Smooth muscle cell (in vitro differentiated cells): ENCODE results near the gene RIPOR3. TPM values are rescaled to one million over a fixed set of nuclear protein-coding genes. Genes with fewer than 3 reads are reported as not detected.

Experiments used
- DNase-seq: peaks from one replicate; lab custom pipeline; 2025; ENCODE audit not compliant: unreplicated experiment; lab: John Stamatoyannopoulos, UW
- H2AFZ ChIP-seq: fragments of 200-600 bp; sonication (generic); 2 replicates; pipeline ENCODE4 v1.6.0; 2016; ENCODE audit warnings: antibody characterized with exemption, low read depth, mild to moderate bottlenecking
- H3F3A ChIP-seq: fragments of 200-600 bp; sonication (generic); 2 replicates; pipeline ENCODE4 v1.6.0; 2017; ENCODE audit warnings: antibody characterized with exemption, low read depth
- H3K27ac ChIP-seq: fragments of 200-600 bp; sonication (generic); 2 replicates; pipeline ENCODE4 v1.5.1; 2016; ENCODE audit warnings: low read depth, mild to moderate bottlenecking
- H3K27me3 ChIP-seq: fragments of 200-600 bp; sonication (generic); 2 replicates; pipeline ENCODE4 v1.6.1; 2016; ENCODE audit warnings: low read depth, mild to moderate bottlenecking
- H3K36me3 ChIP-seq: fragments of 200-600 bp; sonication (generic); 2 replicates; pipeline ENCODE4 v1.5.1; 2016; ENCODE audit warnings: low read depth
- H3K4me1 ChIP-seq: fragments of 200-600 bp; sonication (generic); 2 replicates; pipeline ENCODE4 v1.5.1; 2016; ENCODE audit warnings: low read depth
- H3K4me2 ChIP-seq: fragments of 200-600 bp; sonication (generic); 2 replicates; pipeline ENCODE4 v1.6.0; 2016; ENCODE audit warnings: mild to moderate bottlenecking
- H3K4me3 ChIP-seq: fragments of 200-600 bp; sonication (generic); 2 replicates; pipeline ENCODE4 v1.5.1; 2016; ENCODE audit warnings: mild to moderate bottlenecking
- H3K79me2 ChIP-seq: fragments of 200-600 bp; sonication (generic); 2 replicates; pipeline ENCODE4 v1.6.0; 2016; ENCODE audit warnings: low read depth, mild to moderate bottlenecking
- H3K9ac ChIP-seq: fragments of 200-600 bp; sonication (generic); 2 replicates; pipeline ENCODE4 v1.6.0; 2016; ENCODE audit warnings: low read depth
- H3K9me3 ChIP-seq: fragments of 200-600 bp; sonication (generic); replicated peaks from 2 replicates; pipeline ENCODE4 v1.5.1; 2016; ENCODE audit warnings: low read depth
- H4K20me1 ChIP-seq: fragments of 200-600 bp; sonication (generic); 2 replicates; pipeline ENCODE4 v1.6.0; 2016; ENCODE audit warnings: low read depth
- WGBS: methylation state at CpG from one replicate; pipeline ENCODE4 v1.1.7; 2016; ENCODE audit warnings: low lambda C conversion rate; 5-methylcytosine and 5-hydroxymethylcytosine counted together
- polyA plus RNA-seq: library from polyadenylated mRNA; unstranded; fragments of >200 nt; fragmentation: Nextera tagmentation; extraction: Ambion mirVana; gene quantifications from 2 replicates; pipeline ENCODE4 v1.2.1, GENCODE V29; 2016
- total RNA-seq: library from RNA; depleted of rRNA; stranded (reverse); fragments of >200 nt; gene quantifications from 2 replicates; pipeline ENCODE4 v1.2.3, GENCODE V29; 2014
- TF ChIP-seq, protein P1 (sequence below): fragments of 200-600 bp; sonication (generic); IDR thresholded peaks from 2 replicates; pipeline ENCODE4 v1.5.1; 2017; ENCODE audit warnings: borderline replicate concordance, mild to moderate bottlenecking, antibody characterized with exemption; ENCODE audit not compliant: insufficient read depth, poor library complexity, severe bottlenecking

RIPOR3 gene
- total and polyA plus RNA-seq, 2 experiments from 2014 or later, result 0.18 to 1.2 TPM

DNA sequence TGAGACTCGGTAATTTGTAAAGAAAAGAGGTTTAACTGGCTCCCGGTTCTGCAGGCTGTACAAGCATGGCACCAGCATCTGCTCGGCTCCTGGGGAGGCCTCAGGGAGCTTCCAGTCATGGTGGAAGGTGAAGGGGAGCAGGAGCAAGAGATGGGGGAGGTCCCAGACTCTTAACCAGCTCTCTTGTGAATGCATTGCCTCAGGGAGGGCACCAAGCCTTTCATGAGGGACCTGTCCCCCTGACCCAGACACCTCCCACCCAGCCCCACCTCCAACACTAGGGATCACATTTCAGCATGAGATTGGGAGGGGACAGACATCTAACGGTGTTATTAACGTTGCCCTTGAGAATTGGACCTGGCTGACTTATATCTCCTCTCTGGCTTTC, 112.6 kb downstream of the RIPOR3 start:
- DNase-seq, result no peak
- Histone ChIP-seq H3F3A (no peaks in the 10 kb centered on the region), H3K4me2 (no peak overlapping the region), H3K4me3 (no peak overlapping the region), H3K9ac (no peak overlapping the region), H4K20me1 (peaks cover 48% of the 10 kb centered on the region), H2AFZ (no peak overlapping the region), H3K4me1 (no peaks in the 10 kb centered on the region), H3K27ac (no peak overlapping the region), H3K36me3 (peaks cover 4% of the 10 kb centered on the region), H3K27me3 (no peaks in the 10 kb centered on the region), H3K9me3 (no peaks in the 10 kb centered on the region), H3K79me2 (no peaks in the 10 kb centered on the region)
- TF ChIP-seq, protein P1, sequence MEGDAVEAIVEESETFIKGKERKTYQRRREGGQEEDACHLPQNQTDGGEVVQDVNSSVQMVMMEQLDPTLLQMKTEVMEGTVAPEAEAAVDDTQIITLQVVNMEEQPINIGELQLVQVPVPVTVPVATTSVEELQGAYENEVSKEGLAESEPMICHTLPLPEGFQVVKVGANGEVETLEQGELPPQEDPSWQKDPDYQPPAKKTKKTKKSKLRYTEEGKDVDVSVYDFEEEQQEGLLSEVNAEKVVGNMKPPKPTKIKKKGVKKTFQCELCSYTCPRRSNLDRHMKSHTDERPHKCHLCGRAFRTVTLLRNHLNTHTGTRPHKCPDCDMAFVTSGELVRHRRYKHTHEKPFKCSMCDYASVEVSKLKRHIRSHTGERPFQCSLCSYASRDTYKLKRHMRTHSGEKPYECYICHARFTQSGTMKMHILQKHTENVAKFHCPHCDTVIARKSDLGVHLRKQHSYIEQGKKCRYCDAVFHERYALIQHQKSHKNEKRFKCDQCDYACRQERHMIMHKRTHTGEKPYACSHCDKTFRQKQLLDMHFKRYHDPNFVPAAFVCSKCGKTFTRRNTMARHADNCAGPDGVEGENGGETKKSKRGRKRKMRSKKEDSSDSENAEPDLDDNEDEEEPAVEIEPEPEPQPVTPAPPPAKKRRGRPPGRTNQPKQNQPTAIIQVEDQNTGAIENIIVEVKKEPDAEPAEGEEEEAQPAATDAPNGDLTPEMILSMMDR, result no peak
- WGBS, result 88% methylated on average over 5 of the region's 5 CpGs

DNA sequence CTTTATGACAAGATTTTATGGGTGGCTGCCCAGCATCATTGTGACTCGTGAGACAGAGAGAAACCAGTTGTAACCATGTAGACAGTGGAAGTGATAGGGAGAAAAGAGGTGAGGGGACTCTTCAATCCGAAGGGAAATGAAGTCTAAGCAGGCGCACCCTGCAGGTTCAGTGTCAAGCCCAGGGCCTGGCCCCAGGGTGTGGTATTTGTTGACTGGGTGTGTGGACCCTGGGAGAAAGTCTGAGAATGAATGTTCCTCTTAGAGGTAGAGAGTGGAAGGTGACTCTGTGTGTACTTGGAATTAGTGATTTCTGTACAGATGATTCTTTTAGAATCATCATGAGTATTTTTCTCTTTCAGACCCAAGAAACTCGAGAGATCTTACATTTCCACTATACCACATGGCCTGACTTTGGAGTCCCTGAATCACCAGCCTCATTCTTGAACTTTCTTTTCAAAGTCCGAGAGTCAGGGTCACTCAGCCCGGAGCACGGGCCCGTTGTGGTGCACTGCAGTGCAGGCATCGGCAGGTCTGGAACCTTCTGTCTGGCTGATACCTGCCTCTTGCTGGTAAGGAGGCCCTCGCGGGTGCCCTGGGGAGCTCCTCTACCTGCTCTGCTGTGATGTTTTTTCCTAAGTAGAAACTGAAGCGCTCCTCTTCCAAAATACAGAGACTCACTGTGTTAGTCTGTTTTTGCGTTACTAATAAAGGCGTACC, 113.1 kb downstream of the RIPOR3 start:
- TF ChIP-seq, protein P1, result no peak
- Histone ChIP-seq H3K4me3 (no peak overlapping the region), H3K9ac (no peak overlapping the region), H3K36me3 (peaks cover 4% of the 10 kb centered on the region), H3F3A (no peaks in the 10 kb centered on the region), H4K20me1 (peaks cover 51% of the 10 kb centered on the region), H3K79me2 (no peaks in the 10 kb centered on the region), H3K27me3 (no peaks in the 10 kb centered on the region), H3K27ac (no peak overlapping the region), H3K4me1 (no peaks in the 10 kb centered on the region), H3K9me3 (no peaks in the 10 kb centered on the region), H2AFZ (no peak overlapping the region), H3K4me2 (no peak overlapping the region)
- DNase-seq, result no peak
- 89% methylated on average over 14 of the region's 14 CpGs for WGBS

DNA sequence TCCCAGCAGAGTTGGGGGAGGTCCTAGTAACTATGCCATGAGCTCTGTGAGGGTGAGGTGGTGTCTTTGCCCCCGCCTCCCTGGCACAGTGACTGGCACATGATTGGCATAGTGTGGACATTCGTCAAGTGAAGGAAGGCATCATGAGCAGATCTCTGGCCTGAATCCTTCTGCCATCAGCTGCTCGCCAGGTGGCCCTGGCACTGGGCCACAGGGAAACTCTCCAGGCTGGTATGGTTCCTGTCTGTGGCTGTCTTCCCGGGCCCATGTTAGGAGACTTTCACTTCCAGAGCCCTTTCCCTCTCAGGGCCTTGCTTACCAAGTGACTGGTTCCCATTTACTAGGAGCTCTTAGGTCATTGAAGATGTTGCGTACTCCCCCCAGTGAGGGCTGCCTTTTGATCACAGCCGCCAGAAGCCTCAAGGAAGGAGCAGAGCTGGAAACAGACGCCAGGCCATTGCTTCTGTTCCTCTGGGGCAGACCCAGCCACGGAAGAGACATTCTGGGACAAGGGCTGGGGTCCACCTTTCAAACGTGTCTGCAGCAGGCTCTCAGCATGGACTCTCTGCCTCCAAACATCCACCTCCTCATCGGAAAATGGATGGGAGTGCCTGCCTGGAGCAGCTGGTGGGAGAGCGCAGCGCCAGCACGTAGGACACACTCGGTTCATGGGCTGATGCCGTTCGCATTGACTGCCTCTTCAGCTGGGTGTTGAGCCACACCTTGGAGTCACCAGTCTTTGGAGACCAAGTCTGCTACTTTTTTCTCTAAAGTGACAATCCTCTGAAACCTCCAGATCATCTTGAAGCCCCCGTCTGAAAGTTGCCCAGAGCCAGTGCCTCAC, 113.9 kb downstream of the RIPOR3 start:
- TF ChIP-seq, protein P1, result no peak
- H3K4me2 ChIP-seq, result no peak overlapping the region
- no peak for DNase-seq
- peaks cover 4% of the 10 kb centered on the region for H3K36me3 ChIP-seq
- H2AFZ ChIP-seq, result no peak overlapping the region
- no peak overlapping the region for H3K27ac ChIP-seq
- no peaks in the 10 kb centered on the region for H3F3A ChIP-seq
- H3K79me2 ChIP-seq, result peaks cover 1% of the 10 kb centered on the region
- no peaks in the 10 kb centered on the region for H3K4me1 ChIP-seq
- WGBS, result 95% methylated on average over 17 of the region's 17 CpGs
- no peaks in the 10 kb centered on the region for H3K27me3 ChIP-seq
- H4K20me1 ChIP-seq, result peaks cover 59% of the 10 kb centered on the region
- no peak overlapping the region for H3K9ac ChIP-seq
- H3K9me3 ChIP-seq, result no peaks in the 10 kb centered on the region
- no peak overlapping the region for H3K4me3 ChIP-seq
